Esophagus muscularis mucosa (tissue), 3 donors: ENCODE measurements around the gene ST3GAL3.

Experiments
- CTCF ChIP-seq, 3 experiments: fragments of 200-600 bp in 2 of 3; fragments of 450-650 bp in 1 of 3; sonication (generic) in 2 of 3; IDR thresholded peaks; one replicate each; pipeline ENCODE4 v1.5.1; 2017 to 2019; ENCODE audit warnings: antibody characterized with exemption in 3 of 3, mild to moderate bottlenecking in 2 of 3, moderate library complexity in 1 of 3
- POLR2AphosphoS5 ChIP-seq, 2 donors: sonication (generic); formaldehyde crosslinking; IDR thresholded peaks; one replicate each; pipeline ENCODE4 v1.6.1; 2017; ENCODE audit warnings: antibody characterized with exemption in 2 of 2

- no peak for TF ChIP-seq CTCF (IDR thresholded peaks at IDR 0.05)
- TF ChIP-seq POLR2AphosphoS5 (IDR thresholded peaks at IDR 0.05), result no peak
Measured at GRCh38 chr1:43742026-43742425, 34.7 kb downstream of the ST3GAL3 start.
